ENCODE measurements around the gene HAUS7.

Gene HAUS7

DNA sequence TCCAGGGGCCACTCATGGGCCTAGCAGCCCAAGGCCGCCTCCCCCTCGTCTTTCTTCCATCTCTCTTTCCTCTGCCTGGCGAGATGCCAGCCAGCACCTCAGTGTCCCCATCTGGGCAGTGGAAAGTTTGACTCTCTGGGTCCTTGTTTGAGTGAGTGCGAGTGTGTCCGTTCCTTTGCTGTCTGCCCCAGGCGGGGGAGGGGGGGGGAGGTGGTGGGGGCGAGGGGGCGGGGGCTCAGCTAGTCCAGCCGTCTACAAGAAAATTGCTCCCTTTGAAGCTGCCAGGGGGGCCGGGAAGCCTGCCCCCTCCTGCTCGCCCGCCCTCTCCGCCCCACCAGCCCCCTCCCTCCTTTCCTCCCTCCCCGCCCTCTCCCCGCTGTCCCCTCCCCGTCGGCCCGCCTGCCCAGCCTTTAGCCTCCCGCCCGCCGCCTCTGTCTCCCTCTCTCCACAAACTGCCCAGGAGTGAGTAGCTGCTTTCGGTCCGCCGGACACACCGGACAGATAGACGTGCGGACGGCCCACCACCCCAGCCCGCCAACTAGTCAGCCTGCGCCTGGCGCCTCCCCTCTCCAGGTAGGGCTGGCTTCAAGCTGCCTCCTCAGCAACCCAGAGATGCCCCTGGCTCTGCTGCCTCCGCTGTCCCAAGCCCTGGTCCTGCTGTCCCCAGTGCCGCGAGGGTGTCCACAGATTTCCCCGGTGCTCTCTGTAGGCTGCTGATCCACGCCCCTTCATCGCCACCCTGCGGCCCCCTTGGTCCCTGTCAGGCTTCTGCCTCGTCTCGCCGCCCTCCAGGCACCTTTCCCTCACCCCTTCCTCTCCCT is 24.4 kb upstream of the HAUS7 start, which contains the start of gene BGN:
Gene BGN, plus strand, starts transcription at position 440 of the 821 bp plus-strand sequence. CDS start 9,652 bp downstream, outside the sequence.
- DNase-seq (ENCODE audit: low read depth), result no peak
- H3K4me3 ChIP-seq (ENCODE audit: low read depth, low read length), result no peak within 1 kb of the TSS
- TF ChIP-seq, protein P1, sequence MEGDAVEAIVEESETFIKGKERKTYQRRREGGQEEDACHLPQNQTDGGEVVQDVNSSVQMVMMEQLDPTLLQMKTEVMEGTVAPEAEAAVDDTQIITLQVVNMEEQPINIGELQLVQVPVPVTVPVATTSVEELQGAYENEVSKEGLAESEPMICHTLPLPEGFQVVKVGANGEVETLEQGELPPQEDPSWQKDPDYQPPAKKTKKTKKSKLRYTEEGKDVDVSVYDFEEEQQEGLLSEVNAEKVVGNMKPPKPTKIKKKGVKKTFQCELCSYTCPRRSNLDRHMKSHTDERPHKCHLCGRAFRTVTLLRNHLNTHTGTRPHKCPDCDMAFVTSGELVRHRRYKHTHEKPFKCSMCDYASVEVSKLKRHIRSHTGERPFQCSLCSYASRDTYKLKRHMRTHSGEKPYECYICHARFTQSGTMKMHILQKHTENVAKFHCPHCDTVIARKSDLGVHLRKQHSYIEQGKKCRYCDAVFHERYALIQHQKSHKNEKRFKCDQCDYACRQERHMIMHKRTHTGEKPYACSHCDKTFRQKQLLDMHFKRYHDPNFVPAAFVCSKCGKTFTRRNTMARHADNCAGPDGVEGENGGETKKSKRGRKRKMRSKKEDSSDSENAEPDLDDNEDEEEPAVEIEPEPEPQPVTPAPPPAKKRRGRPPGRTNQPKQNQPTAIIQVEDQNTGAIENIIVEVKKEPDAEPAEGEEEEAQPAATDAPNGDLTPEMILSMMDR (IDR thresholded peaks at IDR 0.05; ENCODE audit: control insufficient read depth, extremely low read depth, insufficient read depth), result no peak

DNA sequence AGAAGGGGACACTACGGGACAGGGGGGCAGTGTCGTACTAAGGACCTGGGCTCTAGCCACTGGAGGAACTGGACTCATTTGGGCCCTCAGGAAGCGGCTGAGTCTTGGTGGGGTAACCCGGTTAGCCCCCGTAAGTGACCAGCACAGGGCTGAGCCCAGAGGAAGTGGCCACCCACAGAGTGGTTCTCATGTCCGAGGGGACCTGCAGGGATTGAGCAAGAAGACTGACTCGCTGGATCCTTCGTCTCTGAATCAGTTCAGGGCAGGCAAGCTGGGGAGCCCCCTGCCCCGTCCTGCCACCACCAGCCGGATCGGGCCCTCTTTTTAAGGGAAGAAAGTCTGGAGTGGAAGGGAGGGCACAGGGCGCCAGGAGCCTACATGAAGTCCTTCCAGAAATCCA is 23.7 kb upstream of the HAUS7 start:
- no peak overlapping the region for H3K4me3 ChIP-seq (ENCODE audit: low read depth, low read length)
- DNase-seq (ENCODE audit: low read depth), result no peak
- TF ChIP-seq, protein P1 (IDR thresholded peaks at IDR 0.05; ENCODE audit: control insufficient read depth, extremely low read depth, insufficient read depth), result no peak

DNA sequence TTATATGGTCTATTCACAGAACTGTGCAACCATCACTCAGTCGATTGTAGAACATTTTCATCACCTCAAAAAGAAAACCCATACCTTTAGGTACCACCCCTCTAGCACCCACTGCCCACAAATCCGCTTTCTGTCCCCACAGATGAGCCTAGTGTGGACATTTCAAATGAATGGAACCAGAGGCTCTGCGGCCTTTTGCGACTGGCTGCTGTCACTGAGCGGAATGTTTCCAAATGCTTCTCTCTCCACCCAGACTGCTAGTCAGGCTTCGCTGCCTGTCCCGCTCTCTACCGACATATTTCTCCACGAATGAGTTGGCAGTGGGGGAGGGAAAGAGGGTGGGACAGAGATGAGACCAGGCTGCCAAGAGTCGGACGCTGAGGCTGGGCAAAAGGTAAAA is 22.7 kb upstream of the HAUS7 start:
- no peak for DNase-seq (ENCODE audit: low read depth)
- H3K4me3 ChIP-seq (ENCODE audit: low read depth, low read length), result no peak overlapping the region
- TF ChIP-seq, protein P1 (IDR thresholded peaks at IDR 0.05; ENCODE audit: control insufficient read depth, extremely low read depth, insufficient read depth), result no peak

DNA sequence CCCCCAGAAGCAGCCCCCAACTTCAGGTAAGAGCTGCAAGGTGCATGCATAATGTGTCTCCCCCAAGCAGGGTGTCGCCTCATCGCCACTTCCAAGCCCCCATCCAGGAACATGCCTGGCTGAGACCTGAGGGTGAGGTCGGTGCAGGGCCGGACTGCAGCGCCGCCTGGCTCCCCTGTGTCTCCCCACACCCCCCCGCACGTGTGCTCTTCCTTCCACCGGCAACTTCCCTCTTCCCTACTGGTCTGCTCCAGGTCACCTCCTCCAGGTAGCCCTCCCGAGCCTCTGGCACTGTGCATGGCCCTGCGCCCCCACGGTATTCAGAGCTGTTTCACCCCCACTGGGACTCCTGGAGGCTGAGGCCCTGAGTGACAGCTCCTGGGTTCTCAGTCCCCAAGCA is 22.2 kb upstream of the HAUS7 start:
- no peak overlapping the region for H3K4me3 ChIP-seq (ENCODE audit: low read depth, low read length)
- TF ChIP-seq, protein P1 (IDR thresholded peaks at IDR 0.05; ENCODE audit: control insufficient read depth, extremely low read depth, insufficient read depth), result no peak
- DNase-seq (ENCODE audit: low read depth), result no peak

DNA sequence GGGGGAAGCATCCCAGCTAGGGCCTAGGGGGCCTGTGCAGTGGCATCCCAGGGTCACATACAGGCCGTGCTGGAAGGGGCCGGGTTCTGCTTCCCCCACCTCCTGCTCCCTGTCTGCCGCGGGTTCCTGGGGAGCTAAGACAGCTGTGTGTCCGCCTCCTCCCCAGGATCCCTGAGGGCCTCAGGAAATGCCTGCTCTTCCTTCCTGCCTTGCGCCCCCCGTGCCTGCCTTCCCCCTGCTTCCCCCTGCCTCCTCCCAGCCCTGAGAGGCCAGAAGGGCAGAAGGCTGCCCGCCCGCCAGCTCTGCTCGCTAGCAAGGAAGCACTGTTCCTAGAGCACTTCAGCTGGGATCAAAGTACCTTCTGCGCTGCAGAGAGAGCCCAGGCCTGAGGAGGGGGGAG is 21.5 kb upstream of the HAUS7 start:
- TF ChIP-seq, protein P1 (IDR thresholded peaks at IDR 0.05; ENCODE audit: control insufficient read depth, extremely low read depth, insufficient read depth), result no peak
- DNase-seq (ENCODE audit: low read depth), result no peak
- no peak overlapping the region for H3K4me3 ChIP-seq (ENCODE audit: low read depth, low read length)

DNA sequence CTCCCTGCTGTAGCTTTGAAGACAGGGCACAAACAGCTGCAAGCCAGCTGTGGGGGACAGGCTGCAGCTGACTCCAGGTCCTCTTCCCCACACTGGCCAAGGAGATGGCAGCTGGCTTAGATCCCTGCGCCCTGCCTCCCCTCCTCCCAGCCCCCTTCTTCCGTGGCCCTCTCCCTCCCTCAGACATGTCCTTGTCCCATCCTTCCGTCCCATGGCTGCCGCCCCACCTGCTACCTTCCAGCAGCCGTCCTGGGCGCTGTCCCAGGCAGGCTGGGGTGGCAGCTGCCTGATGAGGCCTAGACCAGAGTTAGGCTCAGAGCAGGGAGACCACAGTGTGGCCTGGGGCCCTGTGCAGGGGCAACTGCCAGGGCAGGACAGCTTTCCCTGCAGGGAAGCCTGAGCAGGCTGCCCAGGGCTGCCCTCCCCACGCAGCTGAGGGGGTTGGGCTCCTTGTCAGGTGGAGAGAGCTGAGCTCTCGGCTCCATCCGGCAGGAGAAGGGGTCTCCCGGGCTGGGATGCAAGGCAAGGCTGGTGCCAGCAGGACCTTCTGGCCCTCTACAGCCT is 21.1 kb upstream of the HAUS7 start:
- H3K4me3 ChIP-seq (ENCODE audit: low read depth, low read length), result no peak overlapping the region
- no peak for DNase-seq (ENCODE audit: low read depth)
- TF ChIP-seq, protein P1 (IDR thresholded peaks at IDR 0.05; ENCODE audit: control insufficient read depth, extremely low read depth, insufficient read depth), result no peak
